GM12892 (cell line): ENCODE results near the gene OGDH.
"Not testable (repeated sequence)": the region's sequence is repeated elsewhere in the genome, so short reads cannot be mapped to it uniquely, and the experiment has no call there.

ENCODE experiments used
- DNase-seq: peaks from one replicate; pipeline ENCODE4 v3.0.0; 2011; ENCODE audit not compliant: insufficient read length
- FAIRE-seq: peaks from 2 replicates; lab custom pipeline; 2011; peaks lifted over from hg19 to GRCh38; lab: Jason Lieb, UNC
- POLR2A ChIP-seq: IDR thresholded peaks from 2 replicates; pipeline ENCODE4 v1.6.1; 2011; ENCODE audit warnings: low read depth, low read length, control low read depth
- POLR2AphosphoS5 ChIP-seq: IDR thresholded peaks from 2 replicates; pipeline ENCODE4 v1.6.1; 2011; ENCODE audit warnings: low read depth, low read length, control low read depth
- TAF1 ChIP-seq: IDR thresholded peaks from 2 replicates; pipeline ENCODE4 v1.6.1; 2011; ENCODE audit warnings: low read depth, mild to moderate bottlenecking, control low read depth, low read length, borderline replicate concordance

The OGDH gene

GRCh38 chr7:44581879-44582603, 24.4 kb upstream of the OGDH start, which contains the start of gene TMED4:
Gene TMED4 (minus strand): TSS chr7:44582231. CDS start chr7:44582206, 25 bp downstream.
- DNase-seq (peak; percentile 98), FAIRE-seq (peak; percentile 100)
- TF ChIP-seq TAF1 (peak; percentile 20), POLR2AphosphoS5 (peak; percentile 93), POLR2A (peak; percentile 96)

- DNase-seq (no peak), FAIRE-seq (no peak)
- TF ChIP-seq TAF1 (no peak), POLR2A (no peak), POLR2AphosphoS5 (no peak)
Measured at GRCh38 chr7:44583146-44583865, 23.1 kb upstream of the OGDH start.

GRCh38 chr7:44587843-44588711, 18.4 kb upstream of the OGDH start:
- no peak for DNase-seq
- no peak for TF ChIP-seq POLR2AphosphoS5
- TF ChIP-seq POLR2A, result no peak
- no peak for TF ChIP-seq TAF1
- FAIRE-seq, result peak; percentile 74

- FAIRE-seq (no peak), DNase-seq (no peak)
- no peak for TF ChIP-seq POLR2A
- no peak for TF ChIP-seq TAF1
- TF ChIP-seq POLR2AphosphoS5, result no peak
Measured at GRCh38 chr7:44590910-44591309, 15.5 kb upstream of the OGDH start.

GRCh38 chr7:44595934-44596635, 10.3 kb upstream of the OGDH start:
- TF ChIP-seq POLR2A (no peak), POLR2AphosphoS5 (no peak), TAF1 (no peak)
- no peak for DNase-seq
- no peak for FAIRE-seq

- DNase-seq, FAIRE-seq: not testable (repeated sequence)
Measured at GRCh38 chr7:44597181-44597580, 9.2 kb upstream of the OGDH start.

- FAIRE-seq (no peak), DNase-seq (no peak)
- no peak for TF ChIP-seq TAF1
- TF ChIP-seq POLR2A, result no peak
- no peak for TF ChIP-seq POLR2AphosphoS5
Measured at GRCh38 chr7:44599222-44599621, 7.2 kb upstream of the OGDH start.

GRCh38 chr7:44602576-44602910, 3.9 kb upstream of the OGDH start:
- DNase-seq, result no peak
- TF ChIP-seq POLR2AphosphoS5 (no peak), POLR2A (no peak), TAF1 (no peak)
- FAIRE-seq, result no peak

GRCh38 chr7:44603193-44603592, 3.2 kb upstream of the OGDH start:
- no peak for TF ChIP-seq TAF1
- no peak for TF ChIP-seq POLR2A
- TF ChIP-seq POLR2AphosphoS5, result no peak
- DNase-seq (no peak), FAIRE-seq (no peak)

- no peak for DNase-seq
- TF ChIP-seq POLR2A, result no peak
- TF ChIP-seq TAF1, result no peak
- no peak for TF ChIP-seq POLR2AphosphoS5
- FAIRE-seq, result no peak
Measured at GRCh38 chr7:44604941-44605340, 1.5 kb upstream of the OGDH start.
